Uterus (tissue), 4 donors: ENCODE data around the gene ARMH4. TPM values are rescaled to one million over a fixed set of nuclear protein-coding genes. Genes with fewer than 3 reads are reported as not detected.

Experiments
- DNase-seq, 2 donors: peaks; one replicate each; pipeline ENCODE4 v3.0.0-alpha.2; 2019 to 2020
- H3K27ac ChIP-seq, 2 donors: fragments of 200-600 bp; sonication (generic); 1 replicate in 1 of 2; 2 replicates in 1 of 2; pipeline ENCODE4 v1.5.1; 2016 to 2018
- H3K27me3 ChIP-seq, 2 donors: fragments of 200-600 bp; sonication (generic); one replicate each; pipeline ENCODE4 v1.5.1; 2018 to 2019; ENCODE audit warnings: control low read depth in 1 of 2
- H3K36me3 ChIP-seq, 2 donors: fragments of 200-600 bp; sonication (generic); one replicate each; pipeline ENCODE4 v1.5.1; 2019; ENCODE audit warnings: control low read depth in 1 of 2
- H3K4me1 ChIP-seq, 2 donors: fragments of 200-600 bp; sonication (generic); one replicate each; pipeline ENCODE4 v1.5.1; 2018 to 2019; ENCODE audit warnings: control low read depth in 1 of 2
- H3K4me3 ChIP-seq, 2 donors: fragments of 200-600 bp; sonication (generic); 1 replicate in 1 of 2; 2 replicates in 1 of 2; pipeline ENCODE4 v1.5.1; 2018 to 2019; ENCODE audit warnings: mild to moderate bottlenecking in 1 of 2
- H3K9me3 ChIP-seq, 2 donors: fragments of 200-600 bp; sonication (generic); one replicate each; pipeline ENCODE4 v1.5.1; 2019; ENCODE audit warnings: control low read depth in 1 of 2
- CTCF ChIP-seq, 4 experiments: fragments of 200-600 bp in 2 of 4; fragments of 450-650 bp in 2 of 4; sonication (generic) in 2 of 4; IDR thresholded peaks; one replicate each; pipeline ENCODE4 v1.5.1; 2016 to 2019; ENCODE audit warnings: antibody characterized with exemption in 4 of 4, mild to moderate bottlenecking in 2 of 4, moderate library complexity in 1 of 4
- POLR2A ChIP-seq, 2 donors: fragments of 450-650 bp; IDR thresholded peaks; one replicate each; pipeline ENCODE4 v1.6.1; 2016; ENCODE audit warnings: antibody characterized with exemption in 2 of 2, mild to moderate bottlenecking in 1 of 2, moderate library complexity in 1 of 2
- intact Hi-C: fragments of 100-400 bp; cut with DNase I; formaldehyde crosslinking; loops from one replicate; pipeline ENCODE4 v1.15.1; 2023; ENCODE audit warnings: low total_unique reads
- total RNA-seq, 4 donors: library from RNA; depleted of rRNA in 3 of 4; stranded (reverse); fragments of >200 nt in 3 of 4; gene quantifications; one replicate each; pipeline versions ENCODE4 v1.1.0 to v1.2.4, GENCODE V29; 2014 to 2023
- donor health status: DM: yes; HTN: yes; CAD: no.

ARMH4 gene
- 10 to 100 TPM in 3 of 4 donors, 1 to 10 TPM in 1; 8.2 to 49.9 (median 11.2) TPM for total RNA-seq

- no peaks in the 10 kb centered on the region for H3K36me3 ChIP-seq
- H3K27me3 ChIP-seq, result no peaks in the 10 kb centered on the region
- DNase-seq, result peak; percentile 77 to 84
- H3K9me3 ChIP-seq, result no peaks in the 10 kb centered on the region
- intact Hi-C loops, result no loop called here
- peak; percentile 85 to 93 for TF ChIP-seq POLR2A (IDR thresholded peaks at IDR 0.05)
- peak; percentile 9 to 40 (median 21) for TF ChIP-seq CTCF (IDR thresholded peaks at IDR 0.05)
- H3K4me3 ChIP-seq, result peak within 1 kb of the TSS; percentile 47 to 59
- H3K27ac ChIP-seq, result peak within 1 kb of the TSS; percentile 70 to 77
- H3K4me1 ChIP-seq, result no peaks in the 10 kb centered on the region
Observed at GRCh38 chr14:58152014-58152857, at the start of gene ARMH4. Gene ARMH4 (minus strand): TSS chr14:58152213. CDS start chr14:58139358, 12,855 bp downstream.

GRCh38 chr14:58200846-58201245, 48.8 kb upstream of the ARMH4 start:
- no peak for DNase-seq
- no peaks in the 10 kb centered on the region for H3K36me3 ChIP-seq
- H3K4me3 ChIP-seq, result peak overlapping the region; percentile 78 to 91
- H3K27me3 ChIP-seq, result no peaks in the 10 kb centered on the region
- H3K4me1 ChIP-seq, result no peaks in the 10 kb centered on the region
- no peaks in the 10 kb centered on the region for H3K9me3 ChIP-seq
- peak overlapping the region; percentile 94 to 95 for H3K27ac ChIP-seq
- intact Hi-C loops, result no loop called here
- TF ChIP-seq CTCF (IDR thresholded peaks at IDR 0.05), result no peak
- no peak for TF ChIP-seq POLR2A (IDR thresholded peaks at IDR 0.05)

- DNase-seq, result no peak
- Histone ChIP-seq H3K4me3 (peak overlapping the region; percentile 78 to 91), H3K27ac (peak overlapping the region; percentile 94 to 95), H3K9me3 (no peaks in the 10 kb centered on the region), H3K27me3 (no peaks in the 10 kb centered on the region), H3K36me3 (no peaks in the 10 kb centered on the region), H3K4me1 (no peaks in the 10 kb centered on the region)
- intact Hi-C loops, result no loop called here
- no peak for TF ChIP-seq POLR2A (IDR thresholded peaks at IDR 0.05)
- no peak for TF ChIP-seq CTCF (IDR thresholded peaks at IDR 0.05)
Observed at GRCh38 chr14:58200480-58200841, 48.4 kb upstream of the ARMH4 start.

- peak; percentile 83 to 91 for DNase-seq
- Histone ChIP-seq H3K4me1 (no peaks in the 10 kb centered on the region), H3K4me3 (peak within 1 kb of the TSS; percentile 78 to 91), H3K27ac (peak within 1 kb of the TSS; percentile 94 to 95), H3K9me3 (no peaks in the 10 kb centered on the region), H3K27me3 (no peaks in the 10 kb centered on the region), H3K36me3 (no peaks in the 10 kb centered on the region)
- peak in 2 of 4 experiments; percentile 23 to 34 for TF ChIP-seq CTCF (IDR thresholded peaks at IDR 0.05)
- TF ChIP-seq POLR2A (IDR thresholded peaks at IDR 0.05), result peak; percentile 64 to 77
- intact Hi-C loops, result no loop called here
Observed at GRCh38 chr14:58199726-58200479, 47.9 kb upstream of the ARMH4 start, which contains the start of gene ACTR10. Gene ACTR10 (plus strand): TSS chr14:58200149. CDS start chr14:58200218, 69 bp downstream.

GRCh38 chr14:58198086-58198485, 46.1 kb upstream of the ARMH4 start:
- no peaks in the 10 kb centered on the region for H3K9me3 ChIP-seq
- H3K27ac ChIP-seq, result no peak overlapping the region
- no peaks in the 10 kb centered on the region for H3K36me3 ChIP-seq
- intact Hi-C loops, result no loop called here
- no peaks in the 10 kb centered on the region for H3K27me3 ChIP-seq
- DNase-seq, result no peak
- no peaks in the 10 kb centered on the region for H3K4me1 ChIP-seq
- TF ChIP-seq POLR2A (IDR thresholded peaks at IDR 0.05) (no peak), CTCF (IDR thresholded peaks at IDR 0.05) (no peak)
- no peak overlapping the region for H3K4me3 ChIP-seq
